ENCODE results near the gene ODAD2.

- TF ChIP-seq CTCF (IDR thresholded peaks at IDR 0.05; ENCODE audit: borderline replicate concordance, extremely low read depth, low read length, poor library complexity, severe bottlenecking) (no peak), EZH2 (IDR thresholded peaks at IDR 0.05; ENCODE audit: borderline replicate concordance, low read depth, low read length, severe bottlenecking) (no peak)
These were observed 133.7 kb downstream of the ODAD2 start for GRCh38 chr10:27865221-27865635.

All from DND-41 (cell line).